WTC11 (cell line): Measurements from ENCODE around the gene KLK6. TPM values are rescaled to one million over a fixed set of nuclear protein-coding genes. Genes with fewer than 3 reads are reported as not detected.
"Not testable (repeated sequence)": the region's sequence is repeated elsewhere in the genome, so short reads cannot be mapped to it uniquely, and the experiment has no call there.

Source experiments
- ATAC-seq: fragments of 200-7000 bp; cut with Tn5 transposase; 2 replicates; pipeline ENCODE4 v1.10.0; 2021; ENCODE audit warnings: mild to moderate bottlenecking, moderate library complexity
- CTCF ChIA-PET: fragments of 300-600 bp; sonication (Branson Sonifier 250); formaldehyde crosslinking; loops from one replicate; lab custom pipeline; 2021; ENCODE audit warnings: antibody characterized with exemption; lab: Charles Lee
- POLR2A ChIA-PET: fragments of 350-600 bp; sonication (Branson Sonifier 250); formaldehyde crosslinking; loops from one replicate; lab custom pipeline; 2021; ENCODE audit warnings: antibody characterized with exemption; lab: Charles Lee
- DNase-seq: peaks from one replicate; pipeline ENCODE4 v3.0.0; 2021; ENCODE audit warnings: low spot score
- H3K27ac Mint-ChIP-seq: 2 replicates; pipeline ENCODE4 v1.8.0; 2021; ENCODE audit warnings: mixed read lengths
- H3K27me3 Mint-ChIP-seq: 2 replicates; pipeline ENCODE4 v1.8.0; 2021; ENCODE audit warnings: low read depth, mild to moderate bottlenecking, moderate library complexity, mixed read lengths
- H3K36me3 Mint-ChIP-seq: 2 replicates; pipeline ENCODE4 v1.8.0; 2021; ENCODE audit warnings: mixed read lengths
- H3K4me1 Mint-ChIP-seq: 2 replicates; pipeline ENCODE4 v1.8.0; 2022; ENCODE audit warnings: mixed read lengths
- H3K4me3 Mint-ChIP-seq: 2 replicates; pipeline ENCODE4 v1.8.0; 2021; ENCODE audit warnings: mild to moderate bottlenecking, moderate library complexity, mixed read lengths
- H3K9me3 Mint-ChIP-seq: 2 replicates; pipeline ENCODE4 v1.8.0; 2021; ENCODE audit warnings: mixed read lengths
- CBFB ChIP-seq: sonication (generic); formaldehyde crosslinking; IDR thresholded peaks from 2 replicates; pipeline ENCODE4 v1.8.1; 2022; ENCODE audit warnings: mild to moderate bottlenecking, low read depth, missing genetic modification reagents
- CDX4 ChIP-seq: fragments of 250-450 bp; sonication (Bioruptor Pico); IDR thresholded peaks from 2 replicates; pipeline ENCODE4 v1.9.0; 2021; ENCODE audit warnings: moderate library complexity, mild to moderate bottlenecking, inconsistent platforms, borderline replicate concordance
- FOXP1 ChIP-seq: sonication (generic); formaldehyde crosslinking; IDR thresholded peaks from 2 replicates; pipeline ENCODE4 v1.8.0; 2022; ENCODE audit warnings: missing genetic modification reagents, mild to moderate bottlenecking, moderate library complexity, borderline replicate concordance
- HMGA2 ChIP-seq: fragments of 250-450 bp; sonication (Bioruptor Pico); IDR thresholded peaks from 2 replicates; pipeline ENCODE4 v1.4.0; 2021; ENCODE audit warnings: mild to moderate bottlenecking, moderate library complexity
- MXD4 ChIP-seq: fragments of 250-450 bp; sonication (Bioruptor Pico); IDR thresholded peaks from 2 replicates; pipeline ENCODE4 v1.8.0; 2021; ENCODE audit warnings: mild to moderate bottlenecking, moderate library complexity, borderline replicate concordance
- NR3C1 ChIP-seq: sonication (generic); formaldehyde crosslinking; conservative IDR thresholded peaks from 2 replicates; pipeline ENCODE4 v1.8.1; 2023; ENCODE audit warnings: low read depth, mild to moderate bottlenecking, missing genetic modification reagents
- OVOL2 ChIP-seq: fragments of 250-450 bp; sonication (Bioruptor Pico); IDR thresholded peaks from 2 replicates; pipeline ENCODE4 v1.9.0; 2021; ENCODE audit warnings: mild to moderate bottlenecking, borderline replicate concordance
- STAT6 ChIP-seq: sonication (generic); formaldehyde crosslinking; conservative IDR thresholded peaks from 2 replicates; pipeline ENCODE4 v1.8.1; 2023; ENCODE audit warnings: mild to moderate bottlenecking, low read depth, missing genetic modification reagents, moderate library complexity
- USF2 ChIP-seq: sonication (generic); formaldehyde crosslinking; IDR thresholded peaks from 2 replicates; pipeline ENCODE4 v1.8.1; 2023; ENCODE audit warnings: mild to moderate bottlenecking, missing genetic modification reagents, moderate library complexity
- ZBTB21 ChIP-seq: sonication (generic); formaldehyde crosslinking; IDR thresholded peaks from 2 replicates; pipeline ENCODE4 v1.8.1; 2023; ENCODE audit warnings: mild to moderate bottlenecking, missing genetic modification reagents, borderline replicate concordance
- ZNF396 ChIP-seq: fragments of 250-450 bp; sonication (Bioruptor Pico); IDR thresholded peaks from 2 replicates; pipeline ENCODE4 v1.8.0; 2021; ENCODE audit warnings: mild to moderate bottlenecking, moderate library complexity, borderline replicate concordance
- ZNF671 ChIP-seq: fragments of 250-450 bp; sonication (Bioruptor Pico); IDR thresholded peaks from 2 replicates; pipeline ENCODE4 v1.8.0; 2021; ENCODE audit warnings: mild to moderate bottlenecking
- total RNA-seq: library from RNA; stranded (reverse); gene quantifications from 3 replicates; pipeline ENCODE4 v1.2.3, GENCODE V29; 2021
- TF ChIP-seq, protein P1 (sequence below): sonication (generic); formaldehyde crosslinking; IDR thresholded peaks from 2 replicates; pipeline ENCODE4 v1.8.1; 2023; ENCODE audit warnings: mild to moderate bottlenecking, missing genetic modification reagents, moderate library complexity
- TF ChIP-seq, protein P2 (sequence below): sonication (generic); formaldehyde crosslinking; IDR thresholded peaks from 2 replicates; pipeline ENCODE4 v1.8.1; 2022; ENCODE audit warnings: mild to moderate bottlenecking, missing genetic modification reagents, moderate library complexity, borderline replicate concordance

The KLK6 gene
- total RNA-seq, 1 experiment from 2014 or later: 0.52 TPM

- no peak for TF ChIP-seq STAT6 (CRISPR knock-in tag)
- TF ChIP-seq, protein P1, sequence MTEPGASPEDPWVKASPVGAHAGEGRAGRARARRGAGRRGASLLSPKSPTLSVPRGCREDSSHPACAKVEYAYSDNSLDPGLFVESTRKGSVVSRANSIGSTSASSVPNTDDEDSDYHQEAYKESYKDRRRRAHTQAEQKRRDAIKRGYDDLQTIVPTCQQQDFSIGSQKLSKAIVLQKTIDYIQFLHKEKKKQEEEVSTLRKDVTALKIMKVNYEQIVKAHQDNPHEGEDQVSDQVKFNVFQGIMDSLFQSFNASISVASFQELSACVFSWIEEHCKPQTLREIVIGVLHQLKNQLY (CRISPR knock-in tag): no peak
Measured at GRCh38 chr19:50974702-50975556, 5.5 kb upstream of the KLK6 start (continued).

GRCh38 chr19:50972795-50973376 is 3.5 kb upstream of the KLK6 start:
- H3K4me1 Mint-ChIP-seq: peaks cover 41% of the 10 kb centered on the region
- H3K27ac Mint-ChIP-seq: no peak overlapping the region; the same call in 1 of the 2 replicates
- H3K9me3 Mint-ChIP-seq: peaks cover 4% of the 10 kb centered on the region
- no peaks in the 10 kb centered on the region for H3K36me3 Mint-ChIP-seq
- POLR2A ChIA-PET: no interaction called here
- TF ChIP-seq HMGA2 (CRISPR knock-in tag): no peak
- no peak for TF ChIP-seq ZNF671 (CRISPR knock-in tag)
- TF ChIP-seq CBFB (CRISPR knock-in tag): no peak
- no peak for TF ChIP-seq MXD4
- TF ChIP-seq, protein P2, sequence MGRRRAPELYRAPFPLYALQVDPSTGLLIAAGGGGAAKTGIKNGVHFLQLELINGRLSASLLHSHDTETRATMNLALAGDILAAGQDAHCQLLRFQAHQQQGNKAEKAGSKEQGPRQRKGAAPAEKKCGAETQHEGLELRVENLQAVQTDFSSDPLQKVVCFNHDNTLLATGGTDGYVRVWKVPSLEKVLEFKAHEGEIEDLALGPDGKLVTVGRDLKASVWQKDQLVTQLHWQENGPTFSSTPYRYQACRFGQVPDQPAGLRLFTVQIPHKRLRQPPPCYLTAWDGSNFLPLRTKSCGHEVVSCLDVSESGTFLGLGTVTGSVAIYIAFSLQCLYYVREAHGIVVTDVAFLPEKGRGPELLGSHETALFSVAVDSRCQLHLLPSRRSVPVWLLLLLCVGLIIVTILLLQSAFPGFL (CRISPR knock-in tag): no peak
- TF ChIP-seq USF2: no peak
- TF ChIP-seq FOXP1 (CRISPR knock-in tag): no peak
- no peak for TF ChIP-seq CDX4 (CRISPR knock-in tag)
- no peak for TF ChIP-seq OVOL2 (CRISPR knock-in tag)
- TF ChIP-seq NR3C1 (CRISPR knock-in tag): no peak
- no peak for TF ChIP-seq ZNF396 (CRISPR knock-in tag)
- TF ChIP-seq ZBTB21 (CRISPR knock-in tag): no peak
- TF ChIP-seq, all 79 proteins: peak for 0
- Mint-ChIP-seq H3K27me3 (peaks cover 3% of the 10 kb centered on the region; the same call in 1 of the 2 replicates), H3K4me3 (no peak overlapping the region)
- CTCF ChIA-PET: interaction anchor here (0.7 to 2.3 kb wide), 3 partner anchors 44 to 124 kb away, joined by 3 to 6 read pairs (median 4); no protein-coding TSS in a partner anchor
- ATAC-seq (no peak), DNase-seq (no peak)

DNA sequence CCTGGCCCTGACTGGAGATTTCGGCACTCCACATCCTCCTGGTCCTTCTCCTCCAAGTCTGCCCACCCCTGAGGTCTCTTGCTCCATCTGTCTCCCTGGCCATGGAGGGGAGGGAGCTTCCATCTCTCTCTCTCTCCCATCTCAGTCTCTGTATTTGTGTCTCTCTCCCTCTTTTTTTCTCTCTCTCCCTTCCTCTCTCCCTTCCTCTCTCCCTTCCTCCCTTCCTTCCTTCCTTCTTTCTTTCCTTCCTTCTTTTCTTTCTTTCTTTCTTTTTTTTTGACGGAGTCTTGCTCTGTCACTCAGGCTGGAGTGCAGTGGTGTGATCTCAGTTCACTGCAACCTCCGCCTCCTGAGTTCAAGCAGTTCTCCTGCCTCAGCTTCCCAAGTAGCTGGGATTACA is 419 bp upstream of the KLK6 start:
- H3K4me3 Mint-ChIP-seq, DNase-seq, H3K27ac Mint-ChIP-seq, H3K27me3 Mint-ChIP-seq, H3K36me3 Mint-ChIP-seq, POLR2A ChIA-PET, CTCF ChIA-PET, ATAC-seq, H3K9me3 Mint-ChIP-seq: not testable (repeated sequence)
- H3K4me1 Mint-ChIP-seq: peaks cover 29% of the 10 kb centered on the region
